ENCODE data around the gene RASSF8.

GRCh38 chr12:26113853-26114719 lies 155.6 kb downstream of the RASSF8 start:
- TF ChIP-seq YY1 (IDR thresholded peaks at IDR 0.05; ENCODE audit: insufficient read depth, insufficient read length) (no peak), ZNF274 (IDR thresholded peaks at IDR 0.05; ENCODE audit: low read depth, low read length) (no peak)

Data from NT2/D1 (cell line).